ENCODE results near the gene MRPS26.
A peak's percentile ranks its signal among the peaks of the same experiment; 100 is the strongest.
"Not testable (repeated sequence)": the region's sequence is repeated elsewhere in the genome, so short reads cannot be mapped to it uniquely, and the experiment has no call there.

The MRPS26 gene

GRCh38 chr20:3045816-3046676 is at the start of gene MRPS26:
Gene MRPS26, plus strand, starts transcription at chr20:3046052. Its CDS starts 17 bp downstream, at chr20:3046069.
- DNase-seq: peak; percentile 92

GRCh38 chr20:2998728-2999127 is 47.1 kb upstream of the MRPS26 start:
- DNase-seq: no peak

GRCh38 chr20:3000852-3001523 is 44.9 kb upstream of the MRPS26 start:
- peak; percentile 42 for DNase-seq

GRCh38 chr20:3003416-3003815 is 42.4 kb upstream of the MRPS26 start:
- DNase-seq: no peak

GRCh38 chr20:3010985-3011723 is 34.7 kb upstream of the MRPS26 start:
- DNase-seq: no peak

GRCh38 chr20:3011752-3012151 is 34.1 kb upstream of the MRPS26 start:
- DNase-seq: no peak

GRCh38 chr20:3013771-3014170 is 32.1 kb upstream of the MRPS26 start:
- DNase-seq: no peak

GRCh38 chr20:3014179-3014578 is 31.7 kb upstream of the MRPS26 start:
- DNase-seq: no peak

GRCh38 chr20:3014662-3015061 is 31.2 kb upstream of the MRPS26 start:
- DNase-seq: no peak

- not testable (repeated sequence) for DNase-seq
These were observed 30.6 kb upstream of the MRPS26 start for GRCh38 chr20:3015302-3015701.

- no peak for DNase-seq
These were observed 24.5 kb upstream of the MRPS26 start for GRCh38 chr20:3021327-3021726.

GRCh38 chr20:3021777-3022176 is 24.1 kb upstream of the MRPS26 start:
- no peak for DNase-seq

- DNase-seq: not testable (repeated sequence)
These were observed 23.0 kb upstream of the MRPS26 start for GRCh38 chr20:3022559-3023490.

- DNase-seq: no peak
These were observed 17.9 kb upstream of the MRPS26 start for GRCh38 chr20:3027987-3028386.

GRCh38 chr20:3031524-3032147 is 14.2 kb upstream of the MRPS26 start:
- no peak for DNase-seq

- no peak for DNase-seq
These were observed 13.2 kb upstream of the MRPS26 start for GRCh38 chr20:3032624-3033023.

- no peak for DNase-seq
These were observed 8.2 kb upstream of the MRPS26 start for GRCh38 chr20:3037654-3038053.

- DNase-seq: no peak
These were observed 7.4 kb upstream of the MRPS26 start for GRCh38 chr20:3038454-3038853.

GRCh38 chr20:3039426-3039825 is 6.4 kb upstream of the MRPS26 start:
- DNase-seq: no peak

- no peak for DNase-seq
These were observed 5.8 kb upstream of the MRPS26 start for GRCh38 chr20:3040086-3040485.

GRCh38 chr20:3041854-3042409 is 3.9 kb upstream of the MRPS26 start:
- peak; percentile 59 for DNase-seq

- DNase-seq: no peak
These were observed 3.2 kb upstream of the MRPS26 start for GRCh38 chr20:3042625-3043024.

Measured in NCI-H2171 (cell line).